Subcutaneous abdominal adipose tissue (tissue), 5 donors: ENCODE results near the gene IFI16.

Experiments used
- H3K27ac ChIP-seq: one replicate; pipeline ENCODE4 v1.7.0; 2013; ENCODE audit warnings: low read depth, mild to moderate bottlenecking, inconsistent platforms, low read length, moderate library complexity
- H3K27me3 ChIP-seq, 5 donors: one replicate each; pipeline ENCODE4 v1.7.0; 2013; ENCODE audit warnings: low read length in 5 of 5, inconsistent platforms in 1 of 5; ENCODE audit not compliant: control insufficient read depth in 5 of 5, insufficient read depth in 4 of 5
- H3K36me3 ChIP-seq, 5 donors: one replicate each; pipeline ENCODE4 v1.7.0; 2013; ENCODE audit warnings: low read length in 5 of 5; ENCODE audit not compliant: control insufficient read depth in 5 of 5, insufficient read depth in 5 of 5
- H3K4me1 ChIP-seq, 5 donors: one replicate each; pipeline ENCODE4 v1.7.0; 2013; ENCODE audit warnings: low read length in 5 of 5, mild to moderate bottlenecking in 3 of 5, moderate library complexity in 1 of 5; ENCODE audit not compliant: control insufficient read depth in 5 of 5, insufficient read depth in 5 of 5
- H3K4me3 ChIP-seq, 5 donors: one replicate each; pipeline ENCODE4 v1.7.0; 2013; ENCODE audit warnings: low read length in 5 of 5, low read depth in 1 of 5
- H3K9ac ChIP-seq, 5 donors: one replicate each; pipeline ENCODE4 v1.7.0; 2013; ENCODE audit warnings: low read length in 5 of 5, mild to moderate bottlenecking in 4 of 5, moderate library complexity in 3 of 5
- H3K9me3 ChIP-seq, 5 donors: one replicate each; pipeline ENCODE4 v1.7.0; 2013; ENCODE audit warnings: low read length in 5 of 5; ENCODE audit not compliant: control insufficient read depth in 5 of 5
- donor health status: healthy.
- donor health status: healthy.
- donor health status: healthy.
- donor health status: healthy.
- donor health status: healthy.

IFI16 gene

GRCh38 chr1:158984386-158984785 is 25.3 kb upstream of the IFI16 start:
- H3K36me3 ChIP-seq = no peaks in the 10 kb centered on the region
- no peaks in the 10 kb centered on the region for H3K27me3 ChIP-seq
- H3K4me1 ChIP-seq = no peaks in the 10 kb centered on the region
- no peak overlapping the region for H3K27ac ChIP-seq
- no peak overlapping the region for H3K4me3 ChIP-seq
- peaks cover 0 to 16% (median 5%) of the 10 kb centered on the region in 5 donors for H3K9me3 ChIP-seq
- no peak overlapping the region for H3K9ac ChIP-seq

- Histone ChIP-seq H3K27me3 (no peaks in the 10 kb centered on the region), H3K4me1 (no peaks in the 10 kb centered on the region), H3K9me3 (peaks cover 0 to 2% (median 0%) of the 10 kb centered on the region in 5 donors), H3K4me3 (no peak overlapping the region), H3K9ac (no peak overlapping the region), H3K27ac (no peak overlapping the region), H3K36me3 (no peaks in the 10 kb centered on the region)
These were observed 20.3 kb upstream of the IFI16 start for GRCh38 chr1:158989424-158989823.

- Histone ChIP-seq H3K9ac (no peak overlapping the region), H3K4me1 (no peaks in the 10 kb centered on the region), H3K36me3 (no peaks in the 10 kb centered on the region), H3K27me3 (no peaks in the 10 kb centered on the region), H3K4me3 (no peak overlapping the region), H3K27ac (no peak overlapping the region), H3K9me3 (no peaks in the 10 kb centered on the region)
These were observed 16.9 kb upstream of the IFI16 start for GRCh38 chr1:158992787-158993312.

GRCh38 chr1:158996998-158997397 is 12.7 kb upstream of the IFI16 start:
- H3K4me1 ChIP-seq = peaks cover 0 to 25% (median 21%) of the 10 kb centered on the region in 5 donors
- no peak overlapping the region for H3K27ac ChIP-seq
- H3K9me3 ChIP-seq = no peaks in the 10 kb centered on the region
- H3K36me3 ChIP-seq = no peaks in the 10 kb centered on the region
- no peak overlapping the region for H3K4me3 ChIP-seq
- H3K27me3 ChIP-seq = no peaks in the 10 kb centered on the region
- no peak overlapping the region for H3K9ac ChIP-seq

- peak overlapping the region in 3 of 5 donors; percentile 64 to 85 (median 64) for H3K4me3 ChIP-seq
- no peaks in the 10 kb centered on the region for H3K36me3 ChIP-seq
- H3K27ac ChIP-seq = no peak overlapping the region
- peak overlapping the region in 2 of 5 donors; percentile 62 to 80 for H3K9ac ChIP-seq
- H3K4me1 ChIP-seq = peaks cover 0 to 25% (median 21%) of the 10 kb centered on the region in 5 donors
- H3K9me3 ChIP-seq = no peaks in the 10 kb centered on the region
- no peaks in the 10 kb centered on the region for H3K27me3 ChIP-seq
These were observed 11.5 kb upstream of the IFI16 start for GRCh38 chr1:158998037-158998780.

- Histone ChIP-seq H3K4me3 (peak overlapping the region; percentile 50 to 85 (median 64)), H3K27ac (peak overlapping the region; percentile 93)
These were observed 10.9 kb upstream of the IFI16 start for GRCh38 chr1:158998781-158999161.

GRCh38 chr1:158999316-159000069 is 10.2 kb upstream of the IFI16 start:
- peak overlapping the region; percentile 93 for H3K27ac ChIP-seq
- H3K9me3 ChIP-seq = no peaks in the 10 kb centered on the region
- no peaks in the 10 kb centered on the region for H3K36me3 ChIP-seq
- H3K4me1 ChIP-seq = peaks cover 0 to 25% (median 21%) of the 10 kb centered on the region in 5 donors
- H3K27me3 ChIP-seq = no peaks in the 10 kb centered on the region
- H3K4me3 ChIP-seq = peak overlapping the region; percentile 50 to 85 (median 64)
- H3K9ac ChIP-seq = peak overlapping the region; percentile 74 to 91 (median 80)

More at GRCh38 chr1:158998781-158999161, 10.9 kb upstream of the IFI16 start:
- H3K36me3 ChIP-seq = no peaks in the 10 kb centered on the region
- H3K4me1 ChIP-seq = peaks cover 0 to 25% (median 21%) of the 10 kb centered on the region in 5 donors
- H3K27me3 ChIP-seq = no peaks in the 10 kb centered on the region
- peak overlapping the region in 3 of 5 donors; percentile 62 to 91 (median 80) for H3K9ac ChIP-seq
- H3K9me3 ChIP-seq = no peaks in the 10 kb centered on the region

GRCh38 chr1:159000070-159000409 is 9.7 kb upstream of the IFI16 start:
- Histone ChIP-seq H3K9me3 (no peaks in the 10 kb centered on the region), H3K27ac (peak overlapping the region; percentile 93)

GRCh38 chr1:159000625-159001024 is 9.1 kb upstream of the IFI16 start:
- Histone ChIP-seq H3K27ac (peak overlapping the region; percentile 93), H3K4me3 (peak overlapping the region; percentile 50 to 85 (median 64)), H3K4me1 (peaks cover 5 to 34% (median 29%) of the 10 kb centered on the region in 5 donors), H3K9me3 (no peaks in the 10 kb centered on the region), H3K36me3 (no peaks in the 10 kb centered on the region), H3K9ac (peak overlapping the region in 3 of 5 donors; percentile 74 to 91 (median 81)), H3K27me3 (no peaks in the 10 kb centered on the region)

More at GRCh38 chr1:159000070-159000409, 9.7 kb upstream of the IFI16 start:
- peak overlapping the region; percentile 50 to 85 (median 64) for H3K4me3 ChIP-seq
- peak overlapping the region; percentile 74 to 91 (median 80) for H3K9ac ChIP-seq
- H3K4me1 ChIP-seq = peaks cover under 1 to 29% (median 23%) of the 10 kb centered on the region in 5 donors
- H3K27me3 ChIP-seq = no peaks in the 10 kb centered on the region
- H3K36me3 ChIP-seq = no peaks in the 10 kb centered on the region

- H3K9me3 ChIP-seq = no peaks in the 10 kb centered on the region
- H3K27me3 ChIP-seq = no peaks in the 10 kb centered on the region
- peak overlapping the region; percentile 70 for H3K27ac ChIP-seq
- H3K4me3 ChIP-seq = peak overlapping the region in 2 of 5 donors; percentile 20 to 27
- peak overlapping the region in 1 of 5 donors; percentile 63 for H3K9ac ChIP-seq
- H3K36me3 ChIP-seq = no peaks in the 10 kb centered on the region
- H3K4me1 ChIP-seq = peaks cover 11 to 41% (median 28%) of the 10 kb centered on the region in 5 donors
These were observed 4.5 kb upstream of the IFI16 start for GRCh38 chr1:159005161-159005560.
